ENCODE data around the gene SSTR4. TPM values are rescaled to one million over a fixed set of nuclear protein-coding genes. Genes with fewer than 3 reads are reported as not detected.

SSTR4 gene
- total RNA-seq, 2 experiments from 2014 or later, result not detected

GRCh38 chr20:23083553-23084220 is 48.6 kb downstream of the SSTR4 start:
- no peaks in the 10 kb centered on the region for H3K9me3 Mint-ChIP-seq
- H3K4me1 Mint-ChIP-seq, result peaks cover 22% of the 10 kb centered on the region
- H3K4me3 Mint-ChIP-seq, result no peak overlapping the region
- DNase-seq, result no peak
- H3K27me3 Mint-ChIP-seq, result peaks cover 8% of the 10 kb centered on the region
- no peaks in the 10 kb centered on the region for H3K36me3 Mint-ChIP-seq (ENCODE audit: low read depth)
- ChIA-PET POLR2A (no interaction called here), CTCF (interaction anchor here (0.5 kb wide), 1 partner anchor 145 kb away, joined by 3 read pairs; no protein-coding TSS in a partner anchor)
- no peak overlapping the region for H3K27ac Mint-ChIP-seq

DNA sequence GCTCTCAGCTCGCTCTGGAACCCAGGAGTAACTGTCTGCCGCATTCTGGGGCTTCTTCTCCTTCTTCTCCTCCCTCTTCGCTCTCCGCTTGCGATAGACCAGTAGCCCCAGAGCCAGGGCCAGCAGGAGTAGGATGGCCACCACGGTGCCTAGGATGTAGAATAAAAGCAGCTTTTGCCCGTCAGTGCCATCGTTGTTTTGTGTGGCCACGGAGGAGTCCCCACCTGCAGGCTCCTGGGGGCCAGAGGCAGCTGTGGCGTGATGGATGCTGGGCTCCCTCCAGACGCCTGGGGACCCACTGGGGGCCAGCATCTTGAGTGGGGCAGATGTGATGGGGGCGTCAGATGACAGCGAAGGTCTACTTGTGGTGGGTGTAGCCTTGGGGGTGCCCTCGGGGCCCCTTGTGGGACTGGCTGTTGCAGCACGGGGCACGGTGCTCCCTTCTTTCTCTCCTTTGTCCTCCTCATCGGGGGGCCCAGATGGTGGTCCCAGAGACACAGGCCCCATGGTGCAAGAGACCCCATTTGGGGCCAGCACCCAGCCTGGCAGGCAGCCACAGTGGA is 49.3 kb downstream of the SSTR4 start:
- Mint-ChIP-seq H3K9me3 (no peaks in the 10 kb centered on the region), H3K27me3 (peaks cover 8% of the 10 kb centered on the region), H3K4me1 (peaks cover 22% of the 10 kb centered on the region), H3K36me3 (ENCODE audit: low read depth) (no peaks in the 10 kb centered on the region), H3K4me3 (no peak overlapping the region), H3K27ac (no peak overlapping the region)
- DNase-seq, result no peak
- ChIA-PET POLR2A (no interaction called here), CTCF (interaction anchor here (0.5 kb wide), 1 partner anchor 145 kb away, joined by 3 read pairs; no protein-coding TSS in a partner anchor)

- Mint-ChIP-seq H3K4me3 (no peak overlapping the region), H3K4me1 (peaks cover 22% of the 10 kb centered on the region), H3K27ac (no peak overlapping the region), H3K36me3 (ENCODE audit: low read depth) (no peaks in the 10 kb centered on the region), H3K9me3 (no peaks in the 10 kb centered on the region), H3K27me3 (peaks cover 3% of the 10 kb centered on the region)
- DNase-seq, result no peak
- ChIA-PET POLR2A (no interaction called here), CTCF (no interaction called here)
These were observed 49.8 kb downstream of the SSTR4 start for GRCh38 chr20:23084845-23085365.

DNA sequence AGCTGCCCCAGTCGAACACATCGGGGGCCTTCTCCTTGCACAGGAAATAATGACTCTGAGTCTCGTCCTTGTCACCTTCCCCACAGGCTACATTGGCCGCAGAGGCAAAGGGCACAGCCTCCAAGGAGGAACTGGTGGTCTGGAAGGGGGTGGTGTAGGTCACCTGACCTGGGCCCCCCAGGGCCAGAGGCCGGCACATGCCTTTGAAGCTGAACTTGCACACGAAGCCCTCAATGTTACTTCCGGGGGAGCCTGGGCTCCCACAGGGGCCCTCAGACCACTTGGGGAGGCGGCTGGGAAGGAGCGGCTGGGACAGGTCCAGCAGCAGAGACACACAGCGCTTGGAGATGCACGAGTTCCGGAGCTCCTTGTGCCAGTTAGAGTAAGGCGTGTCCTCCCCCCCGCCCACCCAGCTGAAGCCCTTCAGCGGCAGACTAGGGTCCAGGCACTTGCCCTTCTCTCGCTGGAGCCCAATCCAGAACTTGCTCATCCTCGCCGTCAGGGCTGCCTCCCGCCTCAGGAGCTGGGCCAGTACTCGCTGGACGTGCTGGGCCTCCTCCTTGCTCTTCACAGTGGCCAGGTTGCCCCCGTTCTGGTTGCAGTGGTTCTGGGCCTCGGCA is 50.4 kb downstream of the SSTR4 start:
- Mint-ChIP-seq H3K4me3 (peak overlapping the region; percentile 17), H3K9me3 (no peaks in the 10 kb centered on the region), H3K27ac (peak overlapping the region; percentile 13), H3K4me1 (peaks cover 22% of the 10 kb centered on the region), H3K27me3 (peaks cover 2% of the 10 kb centered on the region), H3K36me3 (ENCODE audit: low read depth) (no peaks in the 10 kb centered on the region)
- ChIA-PET CTCF (no interaction called here), POLR2A (no interaction called here)
- DNase-seq, result no peak

- peak within 1 kb of the TSS; percentile 78 for H3K27ac Mint-ChIP-seq
- ChIA-PET CTCF (interaction anchor here (0.9 kb wide), 1 partner anchor 264 kb away, joined by 3 read pairs; no protein-coding TSS in a partner anchor), POLR2A (interaction anchor here (0.6 kb wide), 1 partner anchor 533 kb away, joined by 4 read pairs; no protein-coding TSS in a partner anchor)
- peaks cover 22% of the 10 kb centered on the region for H3K4me1 Mint-ChIP-seq
- peak within 1 kb of the TSS; percentile 17 for H3K4me3 Mint-ChIP-seq
- no peaks in the 10 kb centered on the region for H3K9me3 Mint-ChIP-seq
- H3K36me3 Mint-ChIP-seq (ENCODE audit: low read depth), result no peaks in the 10 kb centered on the region
- peak; percentile 43 for DNase-seq
- H3K27me3 Mint-ChIP-seq, result peaks cover 3% of the 10 kb centered on the region
These were observed 51.0 kb downstream of the SSTR4 start, which contains the start of gene CD93 for GRCh38 chr20:23086056-23086566. Gene CD93 (minus strand): TSS chr20:23086324. CDS start chr20:23086192, 132 bp downstream.

- H3K4me1 Mint-ChIP-seq, result peaks cover 22% of the 10 kb centered on the region
- DNase-seq, result no peak
- no peak overlapping the region for H3K4me3 Mint-ChIP-seq
- CTCF ChIA-PET, result interaction anchor here (0.9 kb wide), 1 partner anchor 263 kb away, joined by 3 read pairs; no protein-coding TSS in a partner anchor
- peak overlapping the region; percentile 50 for H3K27ac Mint-ChIP-seq
- POLR2A ChIA-PET, result interaction anchor here (0.6 kb wide), 1 partner anchor 534 kb away, joined by 4 read pairs; no protein-coding TSS in a partner anchor
- no peaks in the 10 kb centered on the region for H3K36me3 Mint-ChIP-seq (ENCODE audit: low read depth)
- H3K9me3 Mint-ChIP-seq, result no peaks in the 10 kb centered on the region
- peaks cover 2% of the 10 kb centered on the region for H3K27me3 Mint-ChIP-seq
These were observed 51.9 kb downstream of the SSTR4 start for GRCh38 chr20:23086931-23087411.

DNA sequence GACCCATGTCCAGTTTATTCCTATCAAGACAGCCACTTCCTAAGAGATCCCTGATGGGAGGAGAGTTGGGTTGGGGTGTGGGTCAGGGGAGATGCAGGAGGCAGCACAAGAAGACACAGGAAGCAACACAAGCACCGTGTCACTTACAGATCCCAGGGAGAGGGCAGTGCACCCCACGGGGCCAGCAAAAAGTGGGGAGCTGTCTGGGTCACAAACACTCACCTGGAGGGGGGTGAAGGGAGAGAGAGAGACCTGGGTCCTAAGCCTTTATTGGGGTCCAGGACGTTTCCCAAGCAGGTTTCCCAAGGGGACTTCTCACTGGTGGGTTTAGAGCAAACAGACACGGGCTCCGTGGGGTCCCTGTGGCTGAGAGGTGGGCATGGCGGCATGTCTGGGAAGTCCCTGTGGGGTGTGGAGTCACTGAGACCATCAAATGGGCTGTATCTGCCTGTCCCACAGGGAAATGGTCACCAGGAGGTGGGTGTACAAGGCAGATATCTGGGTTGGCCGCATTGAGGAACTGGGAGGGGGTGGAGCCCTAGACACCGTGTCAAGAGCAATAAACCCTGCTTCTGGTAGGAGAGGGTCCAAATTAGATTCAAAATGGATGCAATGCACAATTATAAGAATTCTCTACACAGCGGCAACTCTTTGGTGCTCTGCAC is 52.6 kb downstream of the SSTR4 start:
- H3K9me3 Mint-ChIP-seq, result no peaks in the 10 kb centered on the region
- H3K27me3 Mint-ChIP-seq, result peaks cover 2% of the 10 kb centered on the region
- no peak overlapping the region for H3K4me3 Mint-ChIP-seq
- ChIA-PET CTCF (no interaction called here), POLR2A (no interaction called here)
- H3K27ac Mint-ChIP-seq, result no peak overlapping the region
- no peaks in the 10 kb centered on the region for H3K36me3 Mint-ChIP-seq (ENCODE audit: low read depth)
- no peak for DNase-seq
- peaks cover 20% of the 10 kb centered on the region for H3K4me1 Mint-ChIP-seq

Other genes starting within 250 kb of the SSTR4 start
- not detected for gene THBD, start 14.4 kb downstream of the SSTR4 start, total RNA-seq
- 1 to 10 TPM; 1.7 to 1.8 TPM for gene CD93, start 51.0 kb downstream of the SSTR4 start, total RNA-seq